Smooth muscle cell (in vitro differentiated cells): ENCODE measurements around the gene RMDN2. TPM values are rescaled to one million over a fixed set of nuclear protein-coding genes. Genes with fewer than 3 reads are reported as not detected.
A peak's percentile ranks its signal among the peaks of the same experiment; 100 is the strongest.

Experiments used
- DNase-seq: peaks from one replicate; lab custom pipeline; 2025; ENCODE audit not compliant: unreplicated experiment; lab: John Stamatoyannopoulos, UW
- H2AFZ ChIP-seq: fragments of 200-600 bp; sonication (generic); 2 replicates; pipeline ENCODE4 v1.6.0; 2016; ENCODE audit warnings: antibody characterized with exemption, low read depth, mild to moderate bottlenecking
- H3F3A ChIP-seq: fragments of 200-600 bp; sonication (generic); 2 replicates; pipeline ENCODE4 v1.6.0; 2017; ENCODE audit warnings: antibody characterized with exemption, low read depth
- H3K27ac ChIP-seq: fragments of 200-600 bp; sonication (generic); 2 replicates; pipeline ENCODE4 v1.5.1; 2016; ENCODE audit warnings: low read depth, mild to moderate bottlenecking
- H3K27me3 ChIP-seq: fragments of 200-600 bp; sonication (generic); 2 replicates; pipeline ENCODE4 v1.6.1; 2016; ENCODE audit warnings: low read depth, mild to moderate bottlenecking
- H3K36me3 ChIP-seq: fragments of 200-600 bp; sonication (generic); 2 replicates; pipeline ENCODE4 v1.5.1; 2016; ENCODE audit warnings: low read depth
- H3K4me1 ChIP-seq: fragments of 200-600 bp; sonication (generic); 2 replicates; pipeline ENCODE4 v1.5.1; 2016; ENCODE audit warnings: low read depth
- H3K4me2 ChIP-seq: fragments of 200-600 bp; sonication (generic); 2 replicates; pipeline ENCODE4 v1.6.0; 2016; ENCODE audit warnings: mild to moderate bottlenecking
- H3K4me3 ChIP-seq: fragments of 200-600 bp; sonication (generic); 2 replicates; pipeline ENCODE4 v1.5.1; 2016; ENCODE audit warnings: mild to moderate bottlenecking
- H3K79me2 ChIP-seq: fragments of 200-600 bp; sonication (generic); 2 replicates; pipeline ENCODE4 v1.6.0; 2016; ENCODE audit warnings: low read depth, mild to moderate bottlenecking
- H3K9ac ChIP-seq: fragments of 200-600 bp; sonication (generic); 2 replicates; pipeline ENCODE4 v1.6.0; 2016; ENCODE audit warnings: low read depth
- H3K9me3 ChIP-seq: fragments of 200-600 bp; sonication (generic); replicated peaks from 2 replicates; pipeline ENCODE4 v1.5.1; 2016; ENCODE audit warnings: low read depth
- H4K20me1 ChIP-seq: fragments of 200-600 bp; sonication (generic); 2 replicates; pipeline ENCODE4 v1.6.0; 2016; ENCODE audit warnings: low read depth
- WGBS: methylation state at CpG from one replicate; pipeline ENCODE4 v1.1.7; 2016; ENCODE audit warnings: low lambda C conversion rate; 5-methylcytosine and 5-hydroxymethylcytosine counted together
- polyA plus RNA-seq: library from polyadenylated mRNA; unstranded; fragments of >200 nt; fragmentation: Nextera tagmentation; extraction: Ambion mirVana; gene quantifications from 2 replicates; pipeline ENCODE4 v1.2.1, GENCODE V29; 2016
- total RNA-seq: library from RNA; depleted of rRNA; stranded (reverse); fragments of >200 nt; gene quantifications from 2 replicates; pipeline ENCODE4 v1.2.3, GENCODE V29; 2014
- TF ChIP-seq, protein P1 (sequence below): fragments of 200-600 bp; sonication (generic); IDR thresholded peaks from 2 replicates; pipeline ENCODE4 v1.5.1; 2017; ENCODE audit warnings: borderline replicate concordance, mild to moderate bottlenecking, antibody characterized with exemption; ENCODE audit not compliant: insufficient read depth, poor library complexity, severe bottlenecking

Gene RMDN2
- total and polyA plus RNA-seq, 2 experiments from 2014 or later = 5.0 to 5.6 TPM

DNA sequence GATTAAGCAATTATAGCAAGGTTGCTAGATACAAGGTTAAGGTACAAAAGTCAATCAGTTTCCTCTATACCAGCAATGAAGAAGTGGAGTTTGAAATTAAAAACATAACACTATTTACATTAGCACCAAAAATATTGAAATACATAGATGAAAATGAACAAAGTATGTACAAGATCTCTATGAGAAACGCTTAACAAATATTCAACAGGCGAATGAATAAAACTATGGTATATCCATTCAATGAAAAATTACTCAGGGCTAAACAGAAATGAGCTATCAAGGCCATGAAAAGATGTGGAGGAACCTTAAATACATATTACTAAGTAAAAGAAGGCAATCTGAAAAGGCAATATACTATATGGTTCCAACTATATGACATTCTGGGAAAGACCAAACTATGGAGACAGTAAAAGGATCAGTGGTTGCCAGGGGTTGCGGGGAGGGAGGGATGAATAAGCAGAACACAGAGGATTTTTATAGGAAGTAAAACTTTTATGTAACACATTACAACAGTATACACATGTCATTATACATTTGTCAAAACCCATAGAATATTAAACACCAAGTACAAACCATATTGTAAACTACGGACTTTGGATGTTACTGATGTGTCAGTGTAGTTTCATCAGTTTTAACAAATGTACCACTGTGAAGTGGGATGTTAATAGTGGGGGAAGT is 62.1 kb downstream of the RMDN2 start:
- TF ChIP-seq, protein P1, sequence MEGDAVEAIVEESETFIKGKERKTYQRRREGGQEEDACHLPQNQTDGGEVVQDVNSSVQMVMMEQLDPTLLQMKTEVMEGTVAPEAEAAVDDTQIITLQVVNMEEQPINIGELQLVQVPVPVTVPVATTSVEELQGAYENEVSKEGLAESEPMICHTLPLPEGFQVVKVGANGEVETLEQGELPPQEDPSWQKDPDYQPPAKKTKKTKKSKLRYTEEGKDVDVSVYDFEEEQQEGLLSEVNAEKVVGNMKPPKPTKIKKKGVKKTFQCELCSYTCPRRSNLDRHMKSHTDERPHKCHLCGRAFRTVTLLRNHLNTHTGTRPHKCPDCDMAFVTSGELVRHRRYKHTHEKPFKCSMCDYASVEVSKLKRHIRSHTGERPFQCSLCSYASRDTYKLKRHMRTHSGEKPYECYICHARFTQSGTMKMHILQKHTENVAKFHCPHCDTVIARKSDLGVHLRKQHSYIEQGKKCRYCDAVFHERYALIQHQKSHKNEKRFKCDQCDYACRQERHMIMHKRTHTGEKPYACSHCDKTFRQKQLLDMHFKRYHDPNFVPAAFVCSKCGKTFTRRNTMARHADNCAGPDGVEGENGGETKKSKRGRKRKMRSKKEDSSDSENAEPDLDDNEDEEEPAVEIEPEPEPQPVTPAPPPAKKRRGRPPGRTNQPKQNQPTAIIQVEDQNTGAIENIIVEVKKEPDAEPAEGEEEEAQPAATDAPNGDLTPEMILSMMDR = no peak
- no peak overlapping the region for H3K9ac ChIP-seq
- WGBS = 97% methylated on average over 4 of the region's 4 CpGs
- H3K27me3 ChIP-seq = no peaks in the 10 kb centered on the region
- H3F3A ChIP-seq = no peaks in the 10 kb centered on the region
- H3K79me2 ChIP-seq = no peaks in the 10 kb centered on the region
- no peaks in the 10 kb centered on the region for H3K4me1 ChIP-seq
- no peak overlapping the region for H3K4me3 ChIP-seq
- no peaks in the 10 kb centered on the region for H3K9me3 ChIP-seq
- H3K36me3 ChIP-seq = no peaks in the 10 kb centered on the region
- no peak for DNase-seq
- H2AFZ ChIP-seq = no peak overlapping the region
- H4K20me1 ChIP-seq = no peaks in the 10 kb centered on the region
- H3K27ac ChIP-seq = no peak overlapping the region
- H3K4me2 ChIP-seq = no peak overlapping the region

DNA sequence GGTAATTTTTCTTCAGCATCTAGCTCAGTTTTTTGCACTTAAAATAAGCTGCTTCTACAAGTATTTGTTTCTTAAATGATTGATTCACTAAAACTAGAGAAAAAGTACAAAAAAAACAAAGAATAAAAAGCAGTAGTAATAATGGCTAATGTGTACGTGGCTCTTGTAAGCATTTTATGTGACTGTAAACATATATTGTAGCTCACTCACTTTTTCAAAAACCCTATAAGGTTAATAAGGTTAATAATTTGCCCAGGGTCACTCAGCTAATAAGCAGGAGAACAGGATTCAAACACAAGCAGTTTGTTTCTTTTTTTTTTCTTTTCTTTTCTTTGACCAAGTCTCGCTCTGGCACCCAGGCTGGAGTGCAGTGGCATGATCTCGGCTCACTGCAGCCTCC is 67.5 kb downstream of the RMDN2 start:
- no peak overlapping the region for H2AFZ ChIP-seq
- no peak overlapping the region for H3K27ac ChIP-seq
- no peaks in the 10 kb centered on the region for H3K4me1 ChIP-seq
- H3K79me2 ChIP-seq = no peaks in the 10 kb centered on the region
- H3K4me3 ChIP-seq = no peak overlapping the region
- H3K27me3 ChIP-seq = no peaks in the 10 kb centered on the region
- no peaks in the 10 kb centered on the region for H3K36me3 ChIP-seq
- no peaks in the 10 kb centered on the region for H4K20me1 ChIP-seq
- TF ChIP-seq, protein P1 = no peak
- no peaks in the 10 kb centered on the region for H3K9me3 ChIP-seq
- no peak overlapping the region for H3K4me2 ChIP-seq
- no peak overlapping the region for H3K9ac ChIP-seq
- 91% methylated on average over 3 of the region's 3 CpGs for WGBS
- DNase-seq = no peak
- no peaks in the 10 kb centered on the region for H3F3A ChIP-seq

DNA sequence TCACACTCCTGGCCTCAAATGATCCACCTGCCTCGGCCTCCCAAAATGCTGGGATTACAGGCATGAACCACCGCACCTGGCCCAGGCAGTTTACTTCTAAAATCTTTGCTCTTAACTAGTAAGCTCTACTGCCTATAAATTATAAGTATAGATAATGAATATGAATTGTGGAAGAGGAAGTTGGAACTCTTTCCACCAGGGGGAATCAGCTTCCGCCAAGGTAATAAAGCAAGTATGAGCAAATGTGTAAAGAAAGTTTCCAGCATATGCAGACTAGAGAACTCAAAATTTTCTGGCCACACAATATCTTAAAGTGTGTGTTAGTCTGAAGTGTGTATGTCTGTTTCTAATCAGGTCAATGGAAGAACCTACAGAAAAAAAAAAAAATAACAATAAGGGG is 68.1 kb downstream of the RMDN2 start:
- Histone ChIP-seq H3K27ac (no peak overlapping the region), H3K27me3 (no peaks in the 10 kb centered on the region), H2AFZ (no peak overlapping the region), H4K20me1 (no peaks in the 10 kb centered on the region), H3K4me2 (no peak overlapping the region), H3K79me2 (no peaks in the 10 kb centered on the region), H3K4me3 (no peak overlapping the region), H3K36me3 (no peaks in the 10 kb centered on the region), H3F3A (no peaks in the 10 kb centered on the region), H3K4me1 (no peaks in the 10 kb centered on the region), H3K9ac (no peak overlapping the region), H3K9me3 (no peaks in the 10 kb centered on the region)
- DNase-seq = no peak
- TF ChIP-seq, protein P1 = peak; percentile 37
- WGBS = 96% methylated on average over 3 of the region's 3 CpGs

- WGBS = 81% methylated on average over 1 of the region's 1 CpG
- H3K4me2 ChIP-seq = no peak overlapping the region
These were observed 72.5 kb downstream of the RMDN2 start for GRCh38 chr2:37997629-37998028.

More at GRCh38 chr2:37997629-37998028, 72.5 kb downstream of the RMDN2 start:
- Histone ChIP-seq H3K79me2 (no peaks in the 10 kb centered on the region), H3K27me3 (no peaks in the 10 kb centered on the region), H3K9me3 (no peaks in the 10 kb centered on the region), H2AFZ (no peak overlapping the region), H3K4me1 (no peaks in the 10 kb centered on the region), H3F3A (no peaks in the 10 kb centered on the region), H4K20me1 (no peaks in the 10 kb centered on the region), H3K36me3 (no peaks in the 10 kb centered on the region), H3K27ac (no peak overlapping the region), H3K4me3 (no peak overlapping the region), H3K9ac (no peak overlapping the region)
- TF ChIP-seq, protein P1 = no peak
- DNase-seq = no peak
